HFF-Myc (cell line): Measurements from ENCODE around the gene NXPH1.
A peak's percentile ranks its signal among the peaks of the same experiment; 100 is the strongest.
"Not testable (repeated sequence)": the region's sequence is repeated elsewhere in the genome, so short reads cannot be mapped to it uniquely, and the experiment has no call there.

Source experiments
- DNase-seq: peaks from one replicate; pipeline ENCODE4 v3.0.0-alpha.2; 2011; ENCODE audit warnings: low read depth; ENCODE audit errors: extremely low read depth
- H3K4me3 ChIP-seq: replicated peaks from 2 replicates; pipeline ENCODE4 v1.5.1; 2011; ENCODE audit warnings: low read depth, mild to moderate bottlenecking, control low read depth, low read length
- CTCF ChIP-seq: IDR thresholded peaks from 2 replicates; pipeline ENCODE4 v1.5.1; 2012; ENCODE audit warnings: mild to moderate bottlenecking, low read depth, low read length, control low read depth; ENCODE audit errors: missing control alignments

NXPH1 gene

DNA sequence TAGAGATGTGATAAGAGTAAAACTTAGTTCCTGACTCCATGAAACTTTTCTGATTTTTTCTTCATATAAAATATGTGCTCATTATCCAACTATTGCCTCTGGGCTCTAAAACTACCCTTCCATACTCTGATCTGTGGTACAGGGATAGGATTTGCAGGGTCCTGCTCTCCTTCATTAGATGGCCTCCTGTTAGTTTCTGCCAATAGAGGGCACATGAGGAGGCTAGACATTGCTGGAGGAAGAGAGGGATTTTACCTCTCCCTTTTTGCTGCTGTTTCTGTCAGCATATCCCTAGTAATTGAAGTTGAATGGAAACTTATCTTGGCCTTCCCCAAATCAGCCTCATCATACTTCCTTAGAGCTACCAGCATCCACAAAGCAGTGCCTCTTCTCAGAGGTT, 269.4 kb downstream of the NXPH1 start:
- no peak for DNase-seq
- H3K4me3 ChIP-seq = no peak overlapping the region
- TF ChIP-seq CTCF = no peak

- H3K4me3 ChIP-seq = no peak overlapping the region
- DNase-seq = no peak
- TF ChIP-seq CTCF = no peak
Measured at GRCh38 chr7:8710124-8710523, 276.7 kb downstream of the NXPH1 start.

- no peak for DNase-seq
- H3K4me3 ChIP-seq = no peak overlapping the region
- TF ChIP-seq CTCF = no peak
Measured at GRCh38 chr7:8714791-8715190, 281.4 kb downstream of the NXPH1 start.

DNA sequence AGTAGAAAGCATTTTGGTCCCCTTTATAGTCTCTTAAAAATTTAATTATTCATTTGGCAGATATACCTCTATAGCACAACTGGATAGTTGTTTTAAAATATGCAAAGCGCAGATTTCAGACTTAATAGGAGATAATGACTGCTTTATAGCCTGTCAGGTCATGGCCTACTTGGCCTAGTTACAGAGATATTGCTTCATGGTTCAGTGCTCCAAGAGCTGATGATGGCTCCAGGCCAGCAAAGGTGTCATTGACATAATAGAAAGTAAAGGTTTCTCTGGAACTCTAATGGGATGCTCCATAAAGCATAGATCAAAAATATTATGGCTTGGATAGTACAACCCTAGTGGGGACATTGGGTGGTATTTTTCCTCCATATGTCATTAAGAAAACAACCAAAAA, 285.7 kb downstream of the NXPH1 start:
- no peak overlapping the region for H3K4me3 ChIP-seq
- no peak for DNase-seq
- TF ChIP-seq CTCF = no peak

- no peak overlapping the region for H3K4me3 ChIP-seq
- TF ChIP-seq CTCF = peak; percentile 40
- DNase-seq = no peak
Measured at GRCh38 chr7:8724080-8724718, 290.8 kb downstream of the NXPH1 start.

GRCh38 chr7:8731756-8732155, 298.3 kb downstream of the NXPH1 start:
- not testable (repeated sequence) for H3K4me3 ChIP-seq, DNase-seq

DNA sequence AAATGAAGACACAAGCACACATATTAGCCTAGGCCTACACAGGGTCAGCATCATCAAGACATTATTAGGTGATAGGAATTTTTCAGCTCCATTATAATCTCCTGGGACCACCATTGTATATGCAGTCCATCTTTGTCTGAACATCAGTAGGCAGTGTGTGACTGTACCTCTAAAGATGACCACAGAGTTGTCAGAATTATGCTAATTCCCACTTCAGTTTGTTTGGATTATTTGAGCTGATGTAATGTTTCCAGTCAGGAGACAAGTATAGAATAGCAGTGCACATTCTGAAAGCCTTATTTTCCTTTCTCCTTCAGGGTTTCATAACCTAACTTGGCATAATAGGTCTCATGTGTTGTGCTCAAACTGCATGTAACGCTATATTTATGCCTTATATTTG, 306.4 kb downstream of the NXPH1 start:
- H3K4me3 ChIP-seq = no peak overlapping the region
- DNase-seq = no peak
- TF ChIP-seq CTCF = no peak

DNA sequence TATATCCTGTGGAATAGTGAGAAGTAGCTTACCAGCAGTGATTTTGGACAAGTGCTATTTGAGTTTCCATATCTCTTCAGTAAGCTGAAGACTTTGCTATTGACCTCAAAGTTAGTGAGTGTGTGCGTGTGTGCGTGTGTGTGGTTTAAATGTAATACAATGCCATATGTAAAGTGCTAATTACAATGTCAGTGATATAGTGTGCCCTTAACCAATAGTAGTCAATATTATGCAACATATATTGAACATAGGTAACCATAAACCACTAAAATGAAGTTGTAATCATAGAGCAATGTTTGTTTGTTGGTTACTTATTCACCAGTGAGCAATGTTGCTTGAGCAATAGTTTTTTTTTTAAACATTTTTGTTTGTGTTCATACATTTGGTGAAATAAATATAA, 309.4 kb downstream of the NXPH1 start:
- H3K4me3 ChIP-seq = no peak overlapping the region
- TF ChIP-seq CTCF = no peak
- no peak for DNase-seq
